ENCODE results near the gene ITGAE. TPM values are rescaled to one million over a fixed set of nuclear protein-coding genes. Genes with fewer than 3 reads are reported as not detected.

Gene ITGAE
- total and polyA plus RNA-seq, 7 experiments from 2014 or later = 16.3 to 44.9 (median 23.6) TPM

DNA sequence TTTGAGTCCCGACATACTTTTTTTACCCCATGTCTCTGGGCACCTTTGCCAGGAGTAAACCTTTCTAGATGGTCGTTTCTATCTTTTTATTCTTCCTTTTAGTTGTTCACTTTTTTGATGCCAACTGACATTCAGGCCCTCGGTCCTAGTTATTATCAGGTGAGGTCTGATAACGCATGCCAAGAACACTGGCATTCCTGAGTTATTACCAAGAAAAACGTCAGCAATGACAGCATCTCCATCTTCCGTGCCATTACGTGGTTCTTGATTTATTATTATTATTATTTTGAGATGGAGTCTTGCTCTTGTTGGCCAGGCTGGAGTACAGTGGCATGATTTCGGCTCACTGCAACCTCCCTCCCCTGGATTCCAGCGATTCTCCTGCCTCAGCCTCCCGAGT lies 55.9 kb downstream of the ITGAE start:
- Histone ChIP-seq H3K4me3 (ENCODE audit: low read length) (no peak overlapping the region), H3K4me1 (ENCODE audit: control insufficient read depth in 2 of 2, insufficient read depth in 2 of 2, low read length in 2 of 2) (peaks cover 5 to 8% of the 10 kb centered on the region in 2 donors), H3K9me3 (ENCODE audit: control insufficient read depth in 2 of 3, low read length in 3 of 3) (no peaks in the 10 kb centered on the region), H3K27me3 (ENCODE audit: control insufficient read depth in 2 of 2, insufficient read depth in 2 of 2, low read length in 2 of 2) (no peaks in the 10 kb centered on the region), H3K27ac (ENCODE audit: low read depth, low read length) (no peak overlapping the region), H3K36me3 (ENCODE audit: control insufficient read depth in 2 of 3, insufficient read depth in 3 of 3, low read length in 3 of 3) (no peaks in the 10 kb centered on the region)
- ATAC-seq = no peak
- H3K36me3 Mint-ChIP-seq = peaks cover 0 to 3% (median 0%) of the 10 kb centered on the region in 5 donors
- peaks cover 17 to 44% (median 22%) of the 10 kb centered on the region in 7 donors for H3K4me1 Mint-ChIP-seq
- ChIA-PET CTCF (no interaction called here), POLR2A (no interaction called here)
- intact Hi-C loops (cut with micrococcal nuclease) = no loop called here
- no peak overlapping the region for H3K27ac Mint-ChIP-seq
- H3K27me3 Mint-ChIP-seq = no peaks in the 10 kb centered on the region
- no peak for DNase-seq
- peaks cover 0 to 4% (median 0%) of the 10 kb centered on the region in 11 donors for H3K9me3 Mint-ChIP-seq
- H3K4me3 Mint-ChIP-seq = no peak overlapping the region

DNA sequence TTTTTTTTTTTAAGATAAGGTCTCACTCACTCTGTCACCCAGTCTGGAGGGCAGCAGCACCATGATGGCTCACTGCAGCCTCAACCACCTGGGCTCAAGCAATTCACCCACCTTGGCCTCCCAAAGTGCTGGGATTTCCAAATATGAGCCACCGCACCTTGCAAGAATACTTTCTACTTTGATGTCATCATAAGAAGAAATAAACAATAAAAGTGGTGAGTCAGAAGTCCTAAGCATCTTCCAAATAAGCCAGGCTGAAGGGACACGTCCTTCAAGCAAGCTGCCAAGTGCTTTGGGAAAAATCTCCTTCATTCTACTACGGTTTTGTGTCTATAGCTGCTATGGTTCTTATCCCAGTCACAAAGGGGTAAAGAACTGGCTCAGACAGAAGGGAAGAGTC lies 57.0 kb downstream of the ITGAE start:
- H3K27ac ChIP-seq (ENCODE audit: low read depth, low read length) = no peak overlapping the region
- Mint-ChIP-seq H3K27me3 (no peaks in the 10 kb centered on the region), H3K36me3 (peaks cover 0 to 3% (median 0%) of the 10 kb centered on the region in 5 donors), H3K4me1 (peaks cover 17 to 44% (median 28%) of the 10 kb centered on the region in 7 donors), H3K9me3 (peaks cover 0 to 4% (median 0%) of the 10 kb centered on the region in 11 donors), H3K4me3 (no peak overlapping the region), H3K27ac (peak overlapping the region in 1 of 9 donors; percentile 31)
- intact Hi-C loops (cut with micrococcal nuclease) = no loop called here
- no peaks in the 10 kb centered on the region for H3K36me3 ChIP-seq (ENCODE audit: control insufficient read depth in 2 of 3, insufficient read depth in 3 of 3, low read length in 3 of 3)
- ChIA-PET POLR2A (no interaction called here), CTCF (interaction anchor here (0.7 kb wide), 1 partner anchor 79 kb away, joined by 5 read pairs; no protein-coding TSS in a partner anchor)
- peaks cover 8 to 10% of the 10 kb centered on the region in 2 donors for H3K4me1 ChIP-seq (ENCODE audit: control insufficient read depth in 2 of 2, insufficient read depth in 2 of 2, low read length in 2 of 2)
- H3K9me3 ChIP-seq (ENCODE audit: control insufficient read depth in 2 of 3, low read length in 3 of 3) = no peaks in the 10 kb centered on the region
- no peak overlapping the region for H3K4me3 ChIP-seq (ENCODE audit: low read length)
- ATAC-seq (no peak), DNase-seq (no peak)
- no peaks in the 10 kb centered on the region for H3K27me3 ChIP-seq (ENCODE audit: control insufficient read depth in 2 of 2, insufficient read depth in 2 of 2, low read length in 2 of 2)

DNA sequence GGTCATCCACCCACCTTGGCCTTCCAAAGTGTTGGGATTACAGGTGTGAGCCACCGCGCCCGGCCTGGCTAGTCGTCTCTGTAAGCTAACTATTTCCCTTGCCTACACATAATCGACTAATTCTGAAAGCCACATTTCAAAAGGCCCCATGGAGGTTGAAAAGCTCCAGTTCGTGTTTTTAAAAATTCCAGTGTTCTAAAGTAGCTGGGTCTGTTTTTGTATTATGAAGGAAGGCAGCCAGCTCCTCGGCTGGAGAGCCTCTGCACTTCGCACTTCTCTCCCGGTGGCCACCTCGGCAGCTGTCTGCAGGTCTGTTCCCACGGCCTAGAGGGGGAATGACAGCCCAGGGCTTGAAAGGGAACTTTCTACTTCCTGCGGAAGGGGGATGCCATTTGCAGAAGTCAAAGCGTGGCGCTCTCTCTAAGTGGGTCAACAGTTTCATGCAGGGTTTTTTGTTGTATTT lies 60.3 kb downstream of the ITGAE start:
- H3K9me3 Mint-ChIP-seq = peaks cover 0 to 4% (median 0%) of the 10 kb centered on the region in 11 donors
- H3K36me3 Mint-ChIP-seq = peaks cover 0 to 3% (median 0%) of the 10 kb centered on the region in 5 donors
- ATAC-seq (peak; percentile 67), DNase-seq (peak in 3 of 9 donors; percentile 25 to 38 (median 27))
- ChIA-PET POLR2A (interaction anchor here (0.6 to 1.5 kb wide), 8 partner anchors 10 to 1404 kb away, joined by 3 to 8 read pairs (median 3); partner anchors contain the start of genes NCBP3 and TSR1), CTCF (interaction anchor here (0.6 to 8.6 kb wide), 5 partner anchors 14 to 221 kb away, joined by 3 to 154 read pairs (median 4); no protein-coding TSS in a partner anchor)
- intact Hi-C loops (cut with micrococcal nuclease) = no loop called here
- no peak overlapping the region for H3K4me3 ChIP-seq (ENCODE audit: low read length)
- peak overlapping the region; percentile 65 to 93 (median 73) for H3K27ac Mint-ChIP-seq
- no peaks in the 10 kb centered on the region for H3K27me3 Mint-ChIP-seq
- H3K4me1 ChIP-seq (ENCODE audit: control insufficient read depth in 2 of 2, insufficient read depth in 2 of 2, low read length in 2 of 2) = peaks cover 11 to 20% of the 10 kb centered on the region in 2 donors
- no peaks in the 10 kb centered on the region for H3K36me3 ChIP-seq (ENCODE audit: control insufficient read depth in 2 of 3, insufficient read depth in 3 of 3, low read length in 3 of 3)
- no peak overlapping the region for H3K27ac ChIP-seq (ENCODE audit: low read depth, low read length)
- peaks cover 21 to 47% (median 35%) of the 10 kb centered on the region in 7 donors for H3K4me1 Mint-ChIP-seq
- H3K9me3 ChIP-seq (ENCODE audit: control insufficient read depth in 2 of 3, low read length in 3 of 3) = no peaks in the 10 kb centered on the region
- H3K27me3 ChIP-seq (ENCODE audit: control insufficient read depth in 2 of 2, insufficient read depth in 2 of 2, low read length in 2 of 2) = no peaks in the 10 kb centered on the region
- H3K4me3 Mint-ChIP-seq = peak overlapping the region; percentile 40 to 78 (median 69)

- H3K27ac ChIP-seq (ENCODE audit: low read depth, low read length) = no peak overlapping the region
- H3K36me3 ChIP-seq (ENCODE audit: control insufficient read depth in 2 of 3, insufficient read depth in 3 of 3, low read length in 3 of 3) = no peaks in the 10 kb centered on the region
- DNase-seq (no peak), ATAC-seq (no peak)
- no peaks in the 10 kb centered on the region for H3K27me3 ChIP-seq (ENCODE audit: control insufficient read depth in 2 of 2, insufficient read depth in 2 of 2, low read length in 2 of 2)
- ChIA-PET POLR2A (interaction anchor here (0.6 to 3.0 kb wide), 11 partner anchors 11 to 404 kb away, joined by 3 to 15 read pairs (median 6); partner anchors contain the start of gene NCBP3), CTCF (interaction anchor here (0.9 to 8.6 kb wide), 8 partner anchors 11 to 174 kb away, joined by 3 to 154 read pairs (median 5); partner anchors contain the start of gene NCBP3)
- Mint-ChIP-seq H3K36me3 (peaks cover 0 to 3% (median 0%) of the 10 kb centered on the region in 5 donors), H3K4me3 (peak overlapping the region in 8 of 10 donors; percentile 8 to 77 (median 64)), H3K27ac (peak overlapping the region in 8 of 9 donors; percentile 26 to 81 (median 72)), H3K9me3 (peaks cover 0 to 4% (median 0%) of the 10 kb centered on the region in 11 donors), H3K27me3 (no peaks in the 10 kb centered on the region), H3K4me1 (peaks cover 21 to 47% (median 35%) of the 10 kb centered on the region in 7 donors)
- intact Hi-C loops (cut with micrococcal nuclease) = loop anchor here (2.0 to 5.0 kb wide), 5 partner anchors 15 to 171 kb away; no protein-coding TSS in a partner anchor
- no peaks in the 10 kb centered on the region for H3K9me3 ChIP-seq (ENCODE audit: control insufficient read depth in 2 of 3, low read length in 3 of 3)
- no peak overlapping the region for H3K4me3 ChIP-seq (ENCODE audit: low read length)
- peaks cover 11 to 20% of the 10 kb centered on the region in 2 donors for H3K4me1 ChIP-seq (ENCODE audit: control insufficient read depth in 2 of 2, insufficient read depth in 2 of 2, low read length in 2 of 2)
Measured at GRCh38 chr17:3739422-3740124, 61.4 kb downstream of the ITGAE start.

GRCh38 chr17:3738562-3739295 lies 62.3 kb downstream of the ITGAE start:
- H3K9me3 Mint-ChIP-seq = peaks cover 0 to 4% (median 0%) of the 10 kb centered on the region in 11 donors
- H3K4me1 Mint-ChIP-seq = peaks cover 21 to 47% (median 38%) of the 10 kb centered on the region in 7 donors
- H3K27ac Mint-ChIP-seq = peak overlapping the region; percentile 61 to 95 (median 73)
- peak overlapping the region; percentile 2 to 77 (median 68) for H3K4me3 Mint-ChIP-seq
- intact Hi-C loops (cut with micrococcal nuclease) = loop anchor here (1.0 to 5.0 kb wide), 6 partner anchors 16 to 172 kb away; no protein-coding TSS in a partner anchor
- Histone ChIP-seq H3K4me1 (ENCODE audit: control insufficient read depth in 2 of 2, insufficient read depth in 2 of 2, low read length in 2 of 2) (peaks cover 11 to 20% of the 10 kb centered on the region in 2 donors), H3K27ac (ENCODE audit: low read depth, low read length) (no peak overlapping the region), H3K27me3 (ENCODE audit: control insufficient read depth in 2 of 2, insufficient read depth in 2 of 2, low read length in 2 of 2) (no peaks in the 10 kb centered on the region), H3K4me3 (ENCODE audit: low read length) (no peak overlapping the region), H3K9me3 (ENCODE audit: control insufficient read depth in 2 of 3, low read length in 3 of 3) (no peaks in the 10 kb centered on the region), H3K36me3 (ENCODE audit: control insufficient read depth in 2 of 3, insufficient read depth in 3 of 3, low read length in 3 of 3) (no peaks in the 10 kb centered on the region)
- CTCF ChIA-PET = interaction anchor here (0.6 to 8.6 kb wide), 24 partner anchors 10 to 334 kb away, joined by 3 to 154 read pairs (median 4); partner anchors contain the start of genes ITGAE, NCBP3 and SHPK
- ATAC-seq (peak; percentile 79), DNase-seq (peak in 8 of 9 donors; percentile 56 to 69 (median 60))
- peaks cover 0 to 3% (median 0%) of the 10 kb centered on the region in 5 donors for H3K36me3 Mint-ChIP-seq
- POLR2A ChIA-PET = interaction anchor here (0.5 to 3.0 kb wide), 10 partner anchors 11 to 405 kb away, joined by 3 to 15 read pairs (median 5); partner anchors contain the start of genes HASPIN and NCBP3
- H3K27me3 Mint-ChIP-seq = no peaks in the 10 kb centered on the region

DNA sequence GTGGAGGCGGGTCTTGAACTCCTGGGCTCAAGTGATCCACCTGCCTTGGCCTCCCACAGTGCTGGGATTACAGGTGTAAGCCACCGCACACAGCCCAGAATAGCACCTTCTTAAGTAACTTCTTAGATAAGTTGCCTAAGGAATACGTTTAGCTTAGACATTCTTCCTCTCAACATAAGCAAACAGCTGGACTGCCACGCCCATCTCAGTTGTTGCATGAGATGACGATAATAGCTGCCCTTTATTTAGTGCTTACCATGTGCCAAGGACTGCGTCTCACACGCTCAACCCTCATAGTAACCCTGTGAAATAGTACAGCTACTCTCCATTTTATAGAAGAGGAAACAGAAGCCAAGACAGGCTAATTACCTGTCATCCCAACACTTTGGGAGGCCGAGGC lies 65.5 kb downstream of the ITGAE start:
- Histone ChIP-seq H3K27me3 (ENCODE audit: control insufficient read depth in 2 of 2, insufficient read depth in 2 of 2, low read length in 2 of 2) (no peaks in the 10 kb centered on the region), H3K4me3 (ENCODE audit: low read length) (no peak overlapping the region), H3K36me3 (ENCODE audit: control insufficient read depth in 2 of 3, insufficient read depth in 3 of 3, low read length in 3 of 3) (no peaks in the 10 kb centered on the region), H3K27ac (ENCODE audit: low read depth, low read length) (no peak overlapping the region), H3K9me3 (ENCODE audit: control insufficient read depth in 2 of 3, low read length in 3 of 3) (no peaks in the 10 kb centered on the region), H3K4me1 (ENCODE audit: control insufficient read depth in 2 of 2, insufficient read depth in 2 of 2, low read length in 2 of 2) (peaks cover 11 to 20% of the 10 kb centered on the region in 2 donors)
- DNase-seq (no peak), ATAC-seq (no peak)
- ChIA-PET CTCF (interaction anchor here (0.7 to 8.6 kb wide), 5 partner anchors 87 to 128 kb away, joined by 3 to 154 read pairs (median 5); partner anchors contain the start of gene NCBP3), POLR2A (interaction anchor here (1.0 to 1.2 kb wide), 2 partner anchors 90 to 92 kb away, joined by 3 to 5 read pairs; no protein-coding TSS in a partner anchor)
- peaks cover 17 to 34% (median 29%) of the 10 kb centered on the region in 7 donors for H3K4me1 Mint-ChIP-seq
- H3K4me3 Mint-ChIP-seq = no peak overlapping the region
- no peaks in the 10 kb centered on the region for H3K27me3 Mint-ChIP-seq
- intact Hi-C loops (cut with micrococcal nuclease) = loop anchor here in 1 of 2 donors (5.0 kb wide), 2 partner anchors 37 to 52 kb away; no protein-coding TSS in a partner anchor
- H3K36me3 Mint-ChIP-seq = no peaks in the 10 kb centered on the region
- H3K27ac Mint-ChIP-seq = no peak overlapping the region
- no peaks in the 10 kb centered on the region for H3K9me3 Mint-ChIP-seq

Data from naive thymus-derived CD4-positive, alpha-beta T cell (primary cell).